GM12874 (cell line): ENCODE data around the gene CD38.

Experiments used
- TF ChIP-seq, protein P1 (sequence below): IDR thresholded peaks from 2 replicates; pipeline ENCODE4 v1.5.1; 2011; ENCODE audit warnings: low read depth, mild to moderate bottlenecking, control low read depth, low read length, moderate library complexity; ENCODE audit not compliant: insufficient read depth

CD38 gene

GRCh38 chr4:15766821-15767220, 11.3 kb upstream of the CD38 start:
- TF ChIP-seq, protein P1, sequence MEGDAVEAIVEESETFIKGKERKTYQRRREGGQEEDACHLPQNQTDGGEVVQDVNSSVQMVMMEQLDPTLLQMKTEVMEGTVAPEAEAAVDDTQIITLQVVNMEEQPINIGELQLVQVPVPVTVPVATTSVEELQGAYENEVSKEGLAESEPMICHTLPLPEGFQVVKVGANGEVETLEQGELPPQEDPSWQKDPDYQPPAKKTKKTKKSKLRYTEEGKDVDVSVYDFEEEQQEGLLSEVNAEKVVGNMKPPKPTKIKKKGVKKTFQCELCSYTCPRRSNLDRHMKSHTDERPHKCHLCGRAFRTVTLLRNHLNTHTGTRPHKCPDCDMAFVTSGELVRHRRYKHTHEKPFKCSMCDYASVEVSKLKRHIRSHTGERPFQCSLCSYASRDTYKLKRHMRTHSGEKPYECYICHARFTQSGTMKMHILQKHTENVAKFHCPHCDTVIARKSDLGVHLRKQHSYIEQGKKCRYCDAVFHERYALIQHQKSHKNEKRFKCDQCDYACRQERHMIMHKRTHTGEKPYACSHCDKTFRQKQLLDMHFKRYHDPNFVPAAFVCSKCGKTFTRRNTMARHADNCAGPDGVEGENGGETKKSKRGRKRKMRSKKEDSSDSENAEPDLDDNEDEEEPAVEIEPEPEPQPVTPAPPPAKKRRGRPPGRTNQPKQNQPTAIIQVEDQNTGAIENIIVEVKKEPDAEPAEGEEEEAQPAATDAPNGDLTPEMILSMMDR = no peak

DNA sequence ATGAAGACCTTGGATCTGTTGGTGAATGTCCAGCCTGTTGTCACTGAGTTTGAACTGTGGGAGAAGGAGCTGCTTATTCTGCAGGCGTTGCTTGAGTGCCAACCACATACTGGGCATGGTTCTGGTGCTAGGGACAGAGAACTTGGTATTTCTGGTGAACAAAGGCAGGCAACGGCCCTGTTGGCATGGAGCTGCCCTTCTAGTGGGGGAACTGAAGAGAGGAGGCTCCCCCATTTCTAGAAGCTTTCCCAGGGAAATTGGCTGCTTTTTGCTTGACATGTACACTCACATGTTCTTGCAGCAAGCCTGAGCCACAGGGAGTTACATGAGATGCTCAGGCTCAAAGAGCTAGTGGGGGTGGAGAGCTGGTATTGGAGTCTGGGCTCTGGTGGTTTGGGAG, 8.9 kb upstream of the CD38 start:
- TF ChIP-seq, protein P1 = no peak

GRCh38 chr4:15771216-15772058, 6.7 kb upstream of the CD38 start:
- TF ChIP-seq, protein P1 = no peak

GRCh38 chr4:15774020-15774420, 4.1 kb upstream of the CD38 start:
- TF ChIP-seq, protein P1 = no peak

DNA sequence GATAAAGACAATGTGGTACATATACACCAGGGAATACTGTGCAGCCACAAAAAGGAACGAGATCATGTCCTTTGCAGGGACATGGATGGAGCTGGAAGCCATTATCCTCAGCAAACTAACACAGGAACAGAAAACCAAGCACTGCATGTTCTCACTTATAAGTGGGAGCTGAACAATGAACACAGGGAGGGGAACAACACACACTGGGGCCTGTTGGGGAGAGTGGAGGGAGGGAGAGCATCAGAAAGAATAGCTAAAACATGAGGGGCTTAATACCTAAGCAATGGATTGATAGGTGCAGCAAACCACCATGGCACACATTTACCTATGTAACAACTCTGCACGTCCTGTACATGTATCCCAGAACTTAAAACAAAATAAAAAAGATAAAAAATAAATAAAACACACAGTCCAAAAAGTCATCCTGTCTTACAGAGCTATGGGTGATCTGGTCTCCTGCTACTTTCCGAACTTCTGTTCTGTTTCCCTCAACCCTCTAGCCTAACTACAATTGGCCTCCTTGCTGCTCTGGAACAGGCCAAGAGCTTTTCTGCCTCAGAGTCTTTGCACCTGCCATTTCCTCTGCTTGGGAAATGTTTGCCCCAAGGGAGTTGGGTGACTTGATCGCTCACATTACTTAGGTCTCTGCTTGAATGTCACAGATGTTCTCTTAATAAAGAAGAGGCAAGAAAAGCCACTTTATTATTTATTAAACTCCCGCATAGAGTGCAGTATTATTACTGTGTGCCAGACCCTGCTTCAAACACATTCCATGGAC, 1.1 kb upstream of the CD38 start:
- TF ChIP-seq, protein P1 = no peak

DNA sequence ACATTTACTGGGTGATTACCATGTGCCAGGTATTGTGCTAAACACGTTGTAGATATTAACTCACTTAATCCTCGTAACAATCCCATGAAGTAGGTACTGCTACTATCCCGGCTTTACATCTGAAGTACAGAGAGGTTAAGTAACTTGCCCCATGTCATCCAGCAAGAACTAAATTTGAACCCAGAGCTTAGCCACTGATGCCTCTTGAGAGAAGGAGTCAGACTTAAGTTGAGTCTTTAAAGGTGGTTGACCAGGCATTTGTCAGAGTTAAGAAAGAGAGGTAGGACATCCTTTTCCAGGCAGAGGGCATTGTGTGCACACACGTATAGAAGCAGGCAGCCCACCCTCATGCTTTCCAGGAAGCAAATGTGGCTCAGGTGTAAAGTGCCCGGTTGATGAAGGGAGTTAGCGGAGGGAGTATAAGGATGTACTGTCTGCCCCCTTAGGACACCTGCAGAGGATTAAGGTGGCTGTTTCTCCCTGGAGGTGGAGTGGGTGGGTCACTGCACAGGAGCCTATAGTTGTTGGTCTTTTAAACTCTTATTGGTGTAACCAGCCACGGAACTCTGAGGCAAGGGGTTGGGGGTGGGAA, 335 bp upstream of the CD38 start:
- TF ChIP-seq, protein P1 = no peak

GRCh38 chr4:15779306-15779705, 1.2 kb downstream of the CD38 start:
- TF ChIP-seq, protein P1 = no peak
